HG03103 (cell line): ENCODE data around the gene COMT.

ENCODE experiments used
- ATAC-seq: cut with Tn5 transposase; IDR thresholded peaks from one replicate; pipeline ENCODE4 v1.9.1; 2021; ENCODE audit warnings: low read depth; ENCODE audit not compliant: unreplicated experiment

The COMT gene

DNA sequence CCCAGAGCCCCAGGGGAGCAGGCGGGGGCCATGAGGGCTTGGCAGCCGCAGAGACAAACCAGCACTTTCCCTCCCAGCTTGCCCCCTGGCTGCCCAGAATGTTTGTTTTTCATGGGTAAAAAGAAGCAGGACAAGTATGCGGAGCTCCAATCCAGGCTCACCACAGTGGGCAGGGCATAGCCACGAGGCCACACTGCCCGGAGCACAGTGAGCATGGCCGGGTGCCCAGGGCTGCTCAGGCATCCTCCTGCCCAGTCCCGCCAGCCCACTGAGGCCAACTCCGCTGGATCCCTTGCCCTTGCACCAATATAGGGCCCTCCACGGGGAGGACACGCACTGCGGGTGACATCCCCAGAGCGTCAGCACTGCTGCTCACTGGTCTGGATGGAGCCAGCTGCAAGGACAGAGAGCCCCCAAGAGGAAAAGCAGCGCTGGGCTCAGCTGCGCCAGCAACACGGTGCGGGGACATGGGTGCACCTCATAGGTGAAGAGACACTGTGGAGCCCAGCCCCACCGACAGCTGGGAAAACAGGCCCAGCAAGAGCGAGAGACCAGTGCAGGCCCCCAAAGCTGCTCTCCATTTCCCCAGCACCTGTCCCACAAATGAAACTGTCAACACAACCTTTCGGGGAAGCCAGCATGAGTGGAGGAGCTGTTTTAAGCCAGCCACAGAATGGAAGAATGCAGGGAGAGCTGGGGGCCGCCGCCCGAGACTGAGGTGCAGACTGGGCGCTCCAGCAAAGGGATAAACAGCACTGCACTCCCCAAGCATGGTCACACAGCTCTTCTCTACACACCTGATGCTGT, 50.3 kb downstream of the COMT start:
- ATAC-seq: no peak

DNA sequence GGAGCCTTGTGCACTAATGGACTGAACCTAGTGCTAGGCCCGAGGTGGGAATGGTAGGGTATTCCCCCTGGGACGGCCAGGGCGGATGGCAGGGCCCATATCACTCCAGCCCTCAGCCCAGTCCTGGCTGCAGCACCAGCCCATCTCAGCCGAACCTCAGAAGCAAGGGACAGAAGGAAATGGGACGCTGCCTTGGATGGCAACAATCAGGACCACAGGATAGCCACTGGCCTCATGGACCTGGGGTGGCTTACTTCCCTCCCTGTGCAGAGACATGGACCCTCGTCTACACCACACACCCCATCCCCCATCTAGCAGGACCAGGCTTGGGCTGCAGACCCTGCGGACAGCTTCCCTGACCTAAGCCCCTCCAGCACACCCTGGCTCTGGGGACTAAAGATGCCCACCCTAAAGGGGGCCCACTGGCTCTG, 50.9 kb downstream of the COMT start:
- no peak for ATAC-seq

DNA sequence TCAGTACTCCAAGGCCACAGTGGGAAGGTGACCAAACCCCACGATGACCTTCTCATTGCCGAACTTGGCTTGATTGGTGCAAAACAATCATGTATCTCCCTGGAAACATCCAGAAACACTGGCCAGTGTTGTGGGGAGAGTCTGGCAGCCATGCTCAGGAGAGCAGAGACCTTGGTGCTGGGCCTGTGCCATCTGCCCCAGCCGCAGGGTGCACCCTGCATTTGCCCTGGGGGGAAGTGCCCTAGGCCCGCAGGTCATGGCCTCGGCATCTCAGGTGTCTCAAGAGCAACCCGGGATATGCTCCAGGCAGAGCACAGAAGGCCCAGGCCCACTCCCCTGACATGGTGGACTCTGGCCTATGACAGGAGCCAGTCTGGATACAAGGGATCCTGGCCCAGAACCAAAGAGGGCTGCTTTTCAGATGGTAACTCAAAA, 51.4 kb downstream of the COMT start:
- ATAC-seq: no peak

DNA sequence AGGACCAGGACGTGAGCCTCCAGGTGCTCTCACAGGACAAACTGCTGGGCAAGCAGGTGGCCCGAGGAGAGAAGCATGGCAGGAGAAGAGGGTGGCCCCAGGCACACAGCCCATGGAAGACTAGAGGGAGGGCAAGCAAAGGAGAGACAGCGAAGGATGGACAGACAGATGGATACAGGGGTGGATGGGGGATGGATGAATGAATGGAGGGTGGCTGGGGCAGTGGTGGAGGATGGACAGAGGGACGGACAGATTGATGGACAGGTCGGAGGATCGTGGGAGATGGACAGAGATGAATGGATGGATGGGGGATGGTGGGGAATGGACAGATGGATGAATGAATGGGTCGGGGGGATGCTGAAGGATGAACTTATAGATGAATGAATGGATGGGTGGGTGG, 52.4 kb downstream of the COMT start:
- ATAC-seq: no peak

DNA sequence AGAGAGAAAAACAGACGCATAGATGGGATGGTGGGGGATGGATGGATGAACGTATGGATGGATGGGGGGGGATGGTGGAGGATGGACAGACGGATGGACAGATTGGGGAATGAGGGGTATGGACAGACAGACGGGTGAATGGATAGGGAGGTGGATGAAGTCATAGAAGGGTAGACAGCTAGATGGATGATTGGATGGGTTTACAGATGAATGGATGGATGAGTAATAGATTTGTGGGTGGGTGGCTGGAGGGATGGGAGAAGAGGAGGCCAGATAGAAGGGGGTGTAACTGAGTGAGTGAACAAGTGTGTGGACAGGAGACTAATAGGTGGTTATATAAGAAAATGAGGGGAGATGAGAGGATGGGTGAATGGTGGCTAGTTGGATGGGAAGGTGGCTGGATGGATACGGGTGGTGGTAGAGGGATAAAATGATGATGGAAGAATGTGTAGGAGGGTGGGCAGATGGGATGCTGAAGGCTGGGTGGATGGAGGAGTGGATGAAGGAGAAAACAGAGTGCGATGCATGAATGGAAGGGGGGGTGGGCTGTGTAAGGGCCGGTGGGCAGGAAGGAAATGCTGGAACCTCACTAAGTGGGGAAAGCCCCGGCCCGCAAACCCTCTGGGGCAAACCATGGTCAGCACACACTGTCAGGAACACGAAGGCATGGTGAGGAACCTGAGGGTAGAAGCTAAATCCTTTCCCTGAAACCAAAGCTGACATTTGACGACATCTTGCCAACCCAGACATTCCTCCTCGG, 53.5 kb downstream of the COMT start:
- ATAC-seq: no peak

DNA sequence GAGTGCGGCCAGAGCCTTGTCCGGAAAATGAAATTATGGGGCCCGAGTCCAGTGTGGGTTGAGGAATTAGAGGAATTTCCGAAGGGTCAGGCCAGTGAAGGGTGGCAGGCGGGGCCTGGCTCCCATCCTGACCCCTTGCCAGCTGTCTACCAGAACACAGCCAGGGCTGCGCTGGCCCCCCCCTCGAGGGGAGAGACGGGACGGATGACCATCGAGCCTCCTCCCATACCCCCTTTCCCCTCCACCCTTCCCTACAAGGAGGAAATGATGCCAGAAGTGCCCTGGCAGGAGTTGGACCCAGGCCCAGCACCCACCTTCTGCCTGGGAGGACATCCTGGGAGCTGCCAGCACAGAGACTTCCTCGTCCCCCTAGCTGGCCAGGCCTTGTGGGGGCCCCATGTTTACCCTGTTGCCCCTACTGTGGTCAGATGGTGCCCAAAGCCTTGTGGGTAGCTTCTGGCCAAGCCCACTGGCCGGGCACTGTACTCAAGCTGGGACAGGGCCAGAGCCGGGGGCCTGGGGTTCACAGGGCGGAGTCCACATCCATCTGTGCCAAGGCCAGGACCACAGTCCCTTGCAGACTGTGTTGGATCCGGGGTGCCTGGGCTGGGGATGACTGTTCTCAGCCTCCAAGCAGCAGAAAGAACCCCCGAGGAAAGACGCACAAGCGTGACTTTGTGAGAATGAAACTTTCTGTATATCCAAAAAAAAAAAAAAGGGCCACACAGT, 54.2 kb downstream of the COMT start:
- no peak for ATAC-seq

DNA sequence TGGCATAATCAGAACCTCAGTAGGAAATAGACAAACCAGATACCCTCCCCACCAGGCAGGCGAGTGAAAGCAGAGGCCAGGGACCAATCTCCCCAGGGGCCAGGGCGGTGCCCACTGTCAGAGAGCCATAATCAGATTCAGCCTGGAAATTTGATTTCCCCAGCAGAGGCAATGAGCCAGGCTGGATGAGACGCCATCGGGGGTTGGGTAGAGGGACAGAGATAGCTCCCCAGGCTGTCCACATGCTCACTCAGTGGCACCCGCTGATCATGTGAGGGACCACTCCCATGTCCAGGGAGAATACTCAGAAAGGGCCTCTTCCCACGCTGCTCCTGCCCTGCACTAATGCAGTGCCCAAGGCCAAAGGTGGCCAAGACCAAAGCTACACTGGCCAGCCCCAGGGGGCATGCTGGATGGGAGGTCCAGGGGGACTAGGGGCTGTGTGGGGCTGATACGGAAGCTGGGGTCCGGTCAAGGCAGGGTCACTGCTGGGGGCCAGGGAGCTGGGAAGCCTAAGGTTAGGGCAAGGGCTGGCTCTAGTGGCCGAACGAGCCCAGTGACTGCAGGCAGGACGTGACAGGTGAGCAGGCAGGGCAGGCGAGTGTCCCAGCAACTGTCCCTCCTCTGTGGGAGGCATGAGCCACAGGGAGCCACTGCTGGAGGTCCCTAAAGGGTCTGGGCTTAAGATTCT, 55.3 kb downstream of the COMT start:
- no peak for ATAC-seq

DNA sequence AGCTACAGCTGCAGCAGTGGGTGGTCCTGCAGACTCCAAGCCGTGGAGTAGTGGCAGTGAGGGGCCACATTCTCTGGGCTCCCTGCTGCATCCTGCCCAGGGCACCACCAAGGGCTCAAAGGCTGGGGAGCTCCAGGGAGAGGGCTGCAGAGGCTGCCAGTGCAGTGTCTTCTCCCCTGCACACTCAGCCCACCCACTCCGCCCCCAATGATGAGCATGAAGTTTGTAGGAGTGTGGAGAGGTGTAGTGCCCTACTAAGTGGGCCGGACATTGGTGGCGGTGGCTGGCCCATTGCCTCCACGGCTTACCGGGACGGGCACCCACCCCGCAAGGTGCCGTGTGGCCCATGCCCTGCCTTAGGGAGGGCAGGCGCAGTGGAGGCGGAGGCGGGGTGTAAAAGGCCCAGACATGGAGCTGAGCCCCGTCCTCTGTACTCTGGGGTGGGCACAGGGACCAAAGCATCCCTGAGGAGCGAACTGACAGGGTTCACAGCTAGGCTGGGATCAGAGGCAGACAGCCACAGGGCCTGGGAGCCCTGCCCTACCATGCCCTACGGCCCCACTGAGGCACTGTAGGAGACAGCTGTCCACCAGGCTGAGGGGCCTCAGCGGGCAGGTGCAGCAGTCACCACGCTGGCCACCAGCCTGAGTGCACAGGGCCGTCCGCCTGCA, 56.1 kb downstream of the COMT start:
- no peak for ATAC-seq

DNA sequence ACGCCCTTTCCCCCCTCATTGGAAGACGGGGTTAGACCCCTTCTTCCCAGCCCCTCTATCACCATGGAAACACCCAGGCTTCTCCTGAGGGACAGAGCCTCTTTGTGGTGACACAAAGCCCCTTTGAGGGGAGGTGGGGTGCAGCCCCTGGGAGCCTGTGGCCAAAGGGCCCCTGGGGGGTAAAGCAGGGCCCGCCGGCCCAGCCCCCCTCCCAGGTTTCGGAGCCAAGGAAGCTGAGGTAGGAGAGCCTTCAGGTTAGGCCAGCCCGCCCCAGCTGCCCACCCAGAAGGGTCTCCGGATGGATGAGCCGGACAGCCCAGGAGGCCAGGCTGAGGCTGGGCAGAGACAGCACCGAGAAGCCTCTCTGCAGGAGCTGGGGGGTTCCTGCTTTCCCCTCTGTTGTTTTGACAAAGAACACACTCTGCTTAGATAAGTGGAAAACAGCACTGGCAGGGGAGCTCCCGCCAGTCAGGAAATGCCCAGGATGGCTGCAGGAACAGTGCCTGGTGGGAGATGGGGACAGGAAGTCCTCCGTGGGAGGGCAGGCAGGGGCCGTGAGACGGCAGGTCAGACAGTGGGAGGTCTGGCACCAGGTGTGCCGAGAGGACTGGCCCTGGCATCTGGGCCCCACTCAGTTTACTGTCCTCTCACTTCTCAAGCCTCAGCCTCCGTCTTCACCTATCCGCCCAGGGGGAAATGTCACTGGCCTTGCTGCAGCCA, 56.8 kb downstream of the COMT start:
- ATAC-seq: no peak

DNA sequence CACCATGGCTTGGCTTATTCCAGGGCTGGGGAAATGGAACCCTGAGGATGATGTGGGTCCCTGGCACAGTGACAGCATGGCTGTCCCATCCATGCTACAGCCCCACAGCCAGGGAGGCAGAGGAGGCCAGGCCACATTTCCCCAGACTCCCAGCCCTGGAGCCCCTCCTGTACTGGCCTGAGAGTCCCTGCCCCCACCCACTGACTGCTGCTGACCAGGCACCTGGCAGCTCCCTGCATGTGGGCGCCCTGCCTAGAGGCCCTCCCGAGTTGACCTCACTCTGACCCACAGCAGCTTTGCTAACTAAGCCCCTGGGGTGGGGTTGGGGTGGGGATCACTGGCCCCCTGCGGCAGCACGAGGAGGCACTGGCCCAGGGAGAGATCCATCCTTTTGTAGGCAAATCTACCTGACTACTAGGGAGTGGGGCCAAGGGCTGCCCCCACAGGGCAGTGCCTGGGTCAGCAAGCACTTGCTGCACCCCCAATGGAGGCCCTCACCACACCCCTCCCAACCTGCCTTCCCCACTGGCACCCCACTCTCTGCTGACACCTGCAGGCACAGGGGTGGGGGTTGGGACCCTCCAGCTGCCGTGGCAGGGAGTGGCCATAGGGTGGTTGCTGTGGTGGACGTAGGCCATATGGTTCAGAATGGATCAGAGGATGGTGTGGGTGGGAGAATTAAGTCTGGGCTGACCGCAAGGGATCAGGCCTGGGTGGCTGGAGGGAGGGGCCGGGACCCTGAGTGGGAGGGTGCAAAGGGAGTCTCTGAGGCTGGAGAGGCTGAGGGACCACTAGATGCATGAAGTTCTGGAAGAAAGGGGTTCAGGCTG, 57.6 kb downstream of the COMT start:
- ATAC-seq: no peak

DNA sequence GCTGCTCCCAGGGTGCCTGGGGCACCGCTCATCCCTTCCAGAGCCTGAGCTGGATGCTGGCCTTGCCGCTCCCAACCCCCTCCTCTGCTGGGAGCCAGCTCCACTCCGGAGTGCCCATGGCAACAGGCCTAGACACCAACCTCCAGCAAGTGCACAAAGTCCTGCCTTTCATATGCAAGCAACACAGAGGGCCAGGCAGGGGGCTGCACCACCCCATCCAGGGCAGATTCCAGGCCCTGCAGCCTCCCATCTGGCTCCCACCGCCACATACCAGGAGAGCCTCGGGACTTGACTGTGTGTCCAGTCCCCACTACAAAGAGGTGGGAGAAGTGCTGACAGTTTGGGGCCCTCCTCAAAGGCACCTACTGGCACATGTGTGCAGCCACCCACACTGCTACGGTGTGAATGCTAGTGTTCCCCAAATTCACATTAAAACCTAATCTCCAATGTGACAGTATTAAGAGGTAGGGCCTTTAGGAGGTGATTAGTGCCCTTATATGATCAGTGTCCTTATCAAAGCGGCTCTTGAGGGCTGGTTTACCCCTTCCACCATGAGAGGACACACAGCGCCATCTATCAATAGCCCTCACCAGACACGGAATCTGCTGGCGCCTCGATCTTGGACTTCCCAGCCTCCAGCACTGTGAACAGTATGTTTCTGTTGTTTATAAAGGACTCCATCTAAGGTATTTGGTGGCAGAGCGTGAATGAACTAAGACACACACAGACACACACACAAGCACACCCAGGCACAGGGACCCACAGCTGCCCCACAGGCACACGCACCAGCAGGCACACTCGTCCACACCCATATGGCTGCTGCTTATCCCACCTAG, 58.9 kb downstream of the COMT start:
- no peak for ATAC-seq

DNA sequence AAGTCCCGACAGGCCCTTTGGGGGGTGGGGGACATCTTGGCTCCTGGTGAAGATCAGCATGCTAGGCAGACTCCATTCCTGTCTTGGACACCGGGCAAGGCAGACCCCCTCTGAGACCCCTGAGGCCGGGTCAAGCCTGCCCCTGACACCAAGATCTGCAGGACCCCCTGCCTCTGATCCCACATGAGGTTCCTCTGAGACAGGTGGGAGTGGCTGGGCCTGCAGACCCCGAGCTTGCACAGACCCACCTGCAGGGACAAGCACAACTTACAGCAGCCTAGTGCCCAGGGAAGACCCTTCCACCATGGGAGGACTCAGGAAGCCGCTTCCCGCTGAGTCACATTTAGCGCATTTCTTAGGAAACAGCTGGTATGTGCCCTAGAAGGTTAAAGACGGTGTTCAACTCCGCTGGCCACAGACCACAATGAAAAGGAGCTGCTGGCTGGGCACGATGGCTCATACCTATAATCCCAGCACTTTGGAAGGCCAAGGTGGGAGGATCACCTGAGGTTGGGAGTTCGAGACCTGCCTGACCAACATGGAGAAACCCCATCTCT, 59.6 kb downstream of the COMT start:
- no peak for ATAC-seq

DNA sequence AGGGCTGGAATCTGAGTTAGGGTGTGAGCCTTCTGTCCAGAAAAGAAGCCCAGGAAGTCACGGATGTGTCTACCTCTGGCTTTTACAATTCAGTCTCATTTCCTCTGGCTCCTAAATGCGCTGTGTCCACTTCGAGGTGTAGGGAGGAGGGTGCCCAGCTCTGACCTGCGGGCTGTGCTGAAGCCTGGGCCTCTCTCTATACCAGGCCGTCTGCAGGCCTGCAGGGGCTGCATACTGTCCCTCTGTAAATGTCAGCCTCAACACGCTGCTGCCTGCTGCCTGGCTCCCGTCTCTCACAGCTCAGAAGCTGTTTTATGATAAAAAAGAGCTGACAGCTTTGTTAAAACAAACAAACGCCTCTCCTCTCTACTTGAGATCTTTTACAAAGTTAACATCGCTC, 60.6 kb downstream of the COMT start:
- no peak for ATAC-seq

DNA sequence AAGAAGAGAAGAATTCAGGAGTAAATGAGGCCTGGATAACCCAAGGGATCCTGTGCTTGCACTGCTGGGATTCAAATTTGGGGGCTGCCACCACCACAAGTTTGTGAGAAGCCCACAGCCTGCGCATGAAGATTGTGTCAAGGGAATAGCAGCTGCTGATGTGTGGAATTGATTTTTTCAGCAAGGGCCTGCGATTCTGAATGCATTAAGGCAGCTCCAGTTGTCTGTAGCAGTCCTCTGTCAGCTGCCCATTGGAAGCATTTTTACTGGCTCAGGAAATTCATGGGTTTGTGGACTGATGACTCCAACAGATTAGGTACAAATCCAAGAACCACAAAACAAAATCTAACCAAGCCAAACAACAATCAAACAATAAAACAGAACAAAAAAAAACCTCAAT, 61.1 kb downstream of the COMT start:
- no peak for ATAC-seq

DNA sequence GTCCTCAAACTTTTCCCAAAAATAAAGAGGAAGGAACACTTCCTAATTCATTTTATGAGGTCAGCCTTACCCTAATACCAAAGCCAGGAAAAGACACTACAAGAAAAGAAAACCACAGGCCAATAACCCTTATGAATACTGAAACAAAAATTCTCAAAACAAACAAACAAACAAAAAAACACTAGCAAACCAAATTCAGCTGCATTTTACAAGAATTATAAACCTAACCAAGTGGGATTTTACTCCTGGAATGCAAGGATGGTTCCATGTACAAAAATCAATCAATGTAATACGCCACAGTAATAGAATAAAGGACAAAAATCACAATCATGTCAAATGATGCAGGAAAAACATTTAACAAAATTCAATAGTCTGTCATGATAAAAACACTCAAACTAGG, 61.7 kb downstream of the COMT start:
- no peak for ATAC-seq

DNA sequence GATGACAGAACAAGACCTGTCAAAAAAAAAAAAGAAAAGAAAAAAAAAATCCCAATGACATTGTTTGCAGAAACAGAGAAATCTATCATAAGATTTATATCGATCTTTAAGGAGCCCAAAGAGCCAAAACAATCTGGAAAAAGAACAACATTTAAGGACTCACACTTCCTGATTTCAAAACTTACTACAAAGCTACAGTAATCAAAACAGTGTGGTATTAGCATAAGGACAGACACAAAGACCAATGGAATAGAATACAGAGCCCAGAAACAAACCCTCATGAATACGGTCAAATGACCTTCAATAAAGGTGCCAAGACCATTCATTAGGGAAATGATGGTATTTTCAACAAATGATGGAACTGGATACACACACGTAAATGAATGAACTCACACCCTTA, 62.9 kb downstream of the COMT start:
- no peak for ATAC-seq

DNA sequence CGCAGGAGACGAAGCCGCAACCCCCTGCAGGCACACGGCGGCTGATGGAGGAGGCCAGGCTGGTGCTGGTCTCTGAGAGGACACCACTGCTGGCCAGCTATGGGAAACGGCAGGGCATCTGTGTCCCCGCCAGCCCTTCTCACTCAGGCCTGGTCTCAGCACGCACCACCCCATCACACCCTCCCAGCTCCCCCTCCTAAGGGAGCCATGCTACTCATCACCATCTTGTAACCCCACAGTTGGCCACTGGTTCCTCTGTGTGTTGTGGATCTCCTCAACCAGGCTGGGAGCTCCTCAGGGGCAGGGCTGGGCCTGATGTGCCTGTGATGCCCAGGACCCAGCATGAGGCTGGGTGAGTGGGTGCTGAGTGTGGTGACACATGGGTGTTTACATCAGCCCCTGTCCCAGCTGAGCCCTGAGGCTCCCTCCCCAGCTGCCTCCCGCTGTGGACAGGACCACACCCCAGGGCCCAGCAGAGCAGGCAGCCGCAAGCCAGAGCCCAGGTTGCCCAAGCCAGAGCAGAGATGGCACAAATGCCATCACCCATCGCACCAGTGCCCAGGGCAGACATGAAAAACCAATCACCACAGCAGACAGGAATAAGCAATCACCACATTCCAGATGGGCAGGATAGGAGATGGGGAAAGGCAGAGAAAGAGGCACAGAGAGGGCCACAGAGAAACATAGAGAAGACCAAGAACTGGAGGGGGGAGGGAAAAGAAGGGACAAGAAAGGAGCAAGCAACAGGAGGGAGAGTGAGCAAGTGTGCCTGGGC, 66.8 kb downstream of the COMT start:
- no peak for ATAC-seq
